CD14-positive monocyte (primary cell): Measurements from ENCODE around the gene SKP2. TPM values are rescaled to one million over a fixed set of nuclear protein-coding genes. Genes with fewer than 3 reads are reported as not detected.
"Not testable (repeated sequence)": the region's sequence is repeated elsewhere in the genome, so short reads cannot be mapped to it uniquely, and the experiment has no call there.

Experiments
- DNase-seq, 3 donors: peaks; one replicate each; pipeline ENCODE4 v3.0.0-alpha.2; 2011 to 2022
- H2AFZ ChIP-seq: 2 replicates; pipeline ENCODE4 v1.6.0; 2012; ENCODE audit warnings: mild to moderate bottlenecking, low read depth, low read length, inconsistent platforms; ENCODE audit not compliant: insufficient read depth, poor library complexity, severe bottlenecking
- H3K27ac ChIP-seq, 2 donors: 1 replicate in 1 of 2; 2 replicates in 1 of 2; pipeline ENCODE4 v1.5.1; 2012 to 2013; ENCODE audit warnings: low read length in 2 of 2, control low read depth in 1 of 2, inconsistent platforms in 1 of 2, low read depth in 1 of 2, mild to moderate bottlenecking in 1 of 2
- H3K27me3 ChIP-seq, 2 donors: one replicate each; pipeline versions ENCODE4 v1.6.0 to v1.6.1; 2011 to 2013; ENCODE audit warnings: low read length in 2 of 2; ENCODE audit not compliant: control insufficient read depth in 2 of 2, insufficient read depth in 2 of 2
- H3K36me3 ChIP-seq, 2 donors: replicated peaks in 1 of 2; 1 replicate in 1 of 2; 2 replicates in 1 of 2; pipeline versions ENCODE4 v1.5.1 to v1.6.1; 2012 to 2013; ENCODE audit warnings: low read length in 2 of 2, control low read depth in 1 of 2, inconsistent platforms in 1 of 2, mild to moderate bottlenecking in 1 of 2; ENCODE audit not compliant: insufficient read depth in 2 of 2, control insufficient read depth in 1 of 2
- H3K4me1 ChIP-seq, 2 donors: 1 replicate in 1 of 2; 2 replicates in 1 of 2; pipeline versions ENCODE4 v1.5.1 to v1.6.1; 2012 to 2013; ENCODE audit warnings: low read length in 2 of 2, control low read depth in 1 of 2, inconsistent platforms in 1 of 2, mild to moderate bottlenecking in 1 of 2, moderate library complexity in 1 of 2; ENCODE audit not compliant: insufficient read depth in 2 of 2, control insufficient read depth in 1 of 2
- H3K4me2 ChIP-seq: replicated peaks from 2 replicates; pipeline ENCODE3; 2012; ENCODE audit warnings: low read length, moderate library complexity, mild to moderate bottlenecking; ENCODE audit not compliant: poor library complexity, severe bottlenecking; ENCODE audit errors: extremely low read depth
- H3K4me3 ChIP-seq, 3 experiments: fragments of 200-600 bp in 1 of 3; sonication (generic) in 1 of 3; replicated peaks in 1 of 3; 1 replicate in 2 of 3; 2 replicates in 1 of 3; pipeline ENCODE4 v1.5.1; 2011 to 2013; ENCODE audit warnings: low read length in 3 of 3, mild to moderate bottlenecking in 3 of 3, control low read depth in 2 of 3, low read depth in 2 of 3, inconsistent platforms in 1 of 3, moderate library complexity in 1 of 3
- H3K79me2 ChIP-seq: 2 replicates; pipeline ENCODE4 v1.6.0; 2012; ENCODE audit warnings: mild to moderate bottlenecking, control low read depth, inconsistent platforms, low read length, moderate library complexity; ENCODE audit not compliant: insufficient read depth
- H3K9ac ChIP-seq: 2 replicates; pipeline ENCODE4 v1.6.0; 2017; ENCODE audit warnings: low read length, mild to moderate bottlenecking; ENCODE audit not compliant: insufficient read depth, poor library complexity, severe bottlenecking
- H3K9me3 ChIP-seq, 2 donors: replicated peaks in 1 of 2; 1 replicate in 1 of 2; 2 replicates in 1 of 2; pipeline versions ENCODE4 v1.5.1 to v1.6.1; 2012 to 2013; ENCODE audit warnings: low read length in 2 of 2, control low read depth in 1 of 2; ENCODE audit not compliant: control insufficient read depth in 1 of 2, insufficient read depth in 1 of 2
- H4K20me1 ChIP-seq: 2 replicates; pipeline ENCODE4 v1.6.0; 2012; ENCODE audit warnings: mild to moderate bottlenecking, low read length, control low read depth, moderate library complexity; ENCODE audit not compliant: insufficient read depth
- H3K27ac Mint-ChIP-seq, 7 donors: one replicate each; pipeline ENCODE4 v1.8.0; 2020; ENCODE audit warnings: mild to moderate bottlenecking in 7 of 7, mixed read lengths in 7 of 7, moderate library complexity in 6 of 7, inconsistent platforms in 2 of 7
- H3K27me3 Mint-ChIP-seq, 3 donors: one replicate each; pipeline ENCODE4 v1.8.0; 2021 to 2022; ENCODE audit warnings: low read depth in 3 of 3, mild to moderate bottlenecking in 3 of 3, mixed read lengths in 3 of 3, moderate library complexity in 3 of 3, inconsistent platforms in 1 of 3
- H3K36me3 Mint-ChIP-seq, 2 donors: one replicate each; pipeline ENCODE4 v1.8.0; 2020; ENCODE audit warnings: mixed read lengths in 2 of 2, inconsistent platforms in 1 of 2, mild to moderate bottlenecking in 1 of 2
- H3K4me1 Mint-ChIP-seq: one replicate; pipeline ENCODE4 v1.8.0; 2020; ENCODE audit warnings: mild to moderate bottlenecking, mixed read lengths
- H3K4me3 Mint-ChIP-seq, 2 donors: one replicate each; pipeline ENCODE4 v1.8.0; 2020; ENCODE audit warnings: mild to moderate bottlenecking in 2 of 2, mixed read lengths in 2 of 2, moderate library complexity in 1 of 2
- H3K9me3 Mint-ChIP-seq, 7 donors: one replicate each; pipeline ENCODE4 v1.8.0; 2020 to 2022; ENCODE audit warnings: mixed read lengths in 7 of 7, mild to moderate bottlenecking in 6 of 7, moderate library complexity in 6 of 7, inconsistent platforms in 2 of 7
- CTCF ChIP-seq: fragments of 200-600 bp; IDR thresholded peaks from one replicate; pipeline ENCODE4 v1.8.0; 2022; ENCODE audit warnings: antibody characterized with exemption, mild to moderate bottlenecking
- WGBS: methylation state at CpG from one replicate; pipeline ENCODE4 v1.1.5; 2013; ENCODE audit warnings: missing lambda C conversion rate; ENCODE audit not compliant: insufficient coverage; 5-methylcytosine and 5-hydroxymethylcytosine counted together
- intact Hi-C, 2 donors: fragments of 100-400 bp; cut with micrococcal nuclease; formaldehyde crosslinking; loops; one replicate each; pipeline versions ENCODE4 v1.15.0 to v1.15.1; 2023
- polyA plus RNA-seq, 3 donors: library from polyadenylated mRNA; depleted of rRNA in 1 of 3; unstranded in 2 of 3; stranded (reverse) in 1 of 3; fragments of 300-500 nt in 2 of 3; fragments of >200 nt in 1 of 3; fragmentation: Illumina TruSeq in 2 of 3; gene quantifications; 1 replicate in 2 of 3; 2 replicates in 1 of 3; pipeline ENCODE4 v1.2.3, GENCODE V29; 2012 to 2021

SKP2 gene
- polyA plus RNA-seq, 3 donors: 14.4 to 18.0 (median 15.5) TPM

- no peaks in the 10 kb centered on the region for H4K20me1 ChIP-seq
These were observed 41.8 kb downstream of the SKP2 start for GRCh38 chr5:36193746-36194145.

GRCh38 chr5:36198281-36198680 is 46.4 kb downstream of the SKP2 start:
- Mint-ChIP-seq H3K9me3 (no peaks in the 10 kb centered on the region), H3K4me3 (no peak overlapping the region), H3K27ac (peak overlapping the region in 1 of 7 donors; percentile 26), H3K36me3 (peaks cover 53% of the 10 kb centered on the region in 2 donors), H3K27me3 (no peaks in the 10 kb centered on the region), H3K4me1 (no peaks in the 10 kb centered on the region)
- Histone ChIP-seq H3K4me2 (no peak overlapping the region), H3K9ac (no peak overlapping the region), H3K9me3 (no peaks in the 10 kb centered on the region), H3K36me3 (peaks cover 40 to 73% of the 10 kb centered on the region in 2 donors), H4K20me1 (no peaks in the 10 kb centered on the region), H3K79me2 (no peaks in the 10 kb centered on the region), H3K4me3 (no peak overlapping the region), H3K27ac (no peak overlapping the region), H2AFZ (no peak overlapping the region), H3K4me1 (no peaks in the 10 kb centered on the region), H3K27me3 (no peaks in the 10 kb centered on the region)
- intact Hi-C loops: no loop called here
- no peak for TF ChIP-seq CTCF
- no peak for DNase-seq

More at GRCh38 chr5:36193746-36194145, 41.8 kb downstream of the SKP2 start:
- no peak overlapping the region for H3K27ac Mint-ChIP-seq
- no peaks in the 10 kb centered on the region for H3K4me1 ChIP-seq
- peaks cover 7 to 8% of the 10 kb centered on the region in 2 donors for H3K9me3 ChIP-seq
- H3K9me3 Mint-ChIP-seq: peaks cover 7 to 14% (median 12%) of the 10 kb centered on the region in 7 donors
- H3K36me3 Mint-ChIP-seq: peaks cover 58 to 70% of the 10 kb centered on the region in 2 donors
- intact Hi-C loops: no loop called here
- no peak overlapping the region for H2AFZ ChIP-seq
- H3K27me3 Mint-ChIP-seq: no peaks in the 10 kb centered on the region
- H3K36me3 ChIP-seq: peaks cover 35 to 71% of the 10 kb centered on the region in 2 donors
- no peak for DNase-seq
- no peaks in the 10 kb centered on the region for H3K79me2 ChIP-seq
- no peak overlapping the region for H3K27ac ChIP-seq
- no peak for TF ChIP-seq CTCF
- H3K4me3 Mint-ChIP-seq: no peak overlapping the region
- H3K4me1 Mint-ChIP-seq: no peaks in the 10 kb centered on the region
- H3K4me3 ChIP-seq: no peak overlapping the region
- H3K9ac ChIP-seq: no peak overlapping the region
- H3K27me3 ChIP-seq: no peaks in the 10 kb centered on the region
- no CpG with 5 or more reads among the region's 5 CpGs for WGBS
- no peak overlapping the region for H3K4me2 ChIP-seq

- no CpG with 5 or more reads among the region's 3 CpGs for WGBS
- H3K36me3 ChIP-seq: peaks cover 41 to 73% of the 10 kb centered on the region in 2 donors
- peaks cover 51 to 52% of the 10 kb centered on the region in 2 donors for H3K36me3 Mint-ChIP-seq
- H3K4me3 Mint-ChIP-seq, intact Hi-C loops, H3K27me3 ChIP-seq, H3K9ac ChIP-seq, DNase-seq, H3K27ac ChIP-seq, H3K4me2 ChIP-seq, H3K9me3 Mint-ChIP-seq, H3K79me2 ChIP-seq, H4K20me1 ChIP-seq, H3K9me3 ChIP-seq, H3K4me3 ChIP-seq, H3K4me1 Mint-ChIP-seq, H3K27me3 Mint-ChIP-seq, H2AFZ ChIP-seq, H3K27ac Mint-ChIP-seq, H3K4me1 ChIP-seq: not testable (repeated sequence)
These were observed 46.9 kb downstream of the SKP2 start for GRCh38 chr5:36198783-36199182.
